Adrenal gland (tissue), 5 donors: ENCODE results near the gene RAD23B.

ENCODE experiments used
- CTCF ChIP-seq, 6 experiments: fragments of 450-650 bp in 4 of 6; fragments of 200-600 bp in 2 of 6; sonication (generic) in 1 of 6; IDR thresholded peaks; 1 replicate in 5 of 6; 2 replicates in 1 of 6; pipeline versions ENCODE4 v1.5.1 to v1.8.0; 2016 to 2021; ENCODE audit warnings: antibody characterized with exemption in 6 of 6, mild to moderate bottlenecking in 2 of 6, moderate library complexity in 1 of 6
- POLR2A ChIP-seq, 2 donors: fragments of 450-650 bp; IDR thresholded peaks; one replicate each; pipeline ENCODE4 v1.6.1; 2017; ENCODE audit warnings: antibody characterized with exemption in 2 of 2, mild to moderate bottlenecking in 2 of 2, moderate library complexity in 1 of 2
- donor health status: DM: no; HTN: no; CAD: no.

- TF ChIP-seq CTCF (IDR thresholded peaks at IDR 0.05) (no peak), POLR2A (IDR thresholded peaks at IDR 0.05) (no peak)
Measured at GRCh38 chr9:107288701-107289100, 5.6 kb downstream of the RAD23B start.
